ENCODE results near the gene NFATC1. TPM values are rescaled to one million over a fixed set of nuclear protein-coding genes. Genes with fewer than 3 reads are reported as not detected.

Gene NFATC1
- total RNA-seq, 1 donor from 2014 or later = 40.2 TPM

- intact Hi-C loops (cut with micrococcal nuclease) = loop anchor here (1.0 kb wide), 2 partner anchors 115 to 150 kb away; no protein-coding TSS in a partner anchor
These were observed 133.1 kb downstream of the NFATC1 start for GRCh38 chr18:79528846-79529245.

- intact Hi-C loops (cut with micrococcal nuclease) = no loop called here
These were observed 133.6 kb downstream of the NFATC1 start for GRCh38 chr18:79529296-79529695.

DNA sequence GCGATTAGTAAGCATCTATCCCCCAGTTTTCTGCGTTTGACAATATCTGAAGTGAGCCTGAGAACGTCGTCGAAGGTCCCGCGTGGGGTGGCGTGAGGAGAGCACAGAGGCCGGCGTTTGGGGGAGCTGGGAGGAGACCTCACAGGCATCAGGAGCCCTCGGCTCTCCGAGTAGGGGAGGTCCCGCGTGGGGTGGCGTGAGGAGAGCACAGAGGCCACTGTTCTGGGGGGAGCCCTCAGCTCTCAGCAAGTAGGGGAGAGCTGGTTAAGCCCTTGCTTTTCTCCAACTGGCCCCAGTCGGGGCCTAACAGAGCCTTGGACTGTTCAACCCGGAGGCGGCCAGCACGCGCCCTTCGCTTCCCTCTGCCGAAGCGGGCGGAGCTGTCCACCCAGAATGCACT, 134.3 kb downstream of the NFATC1 start:
- intact Hi-C loops (cut with micrococcal nuclease) = no loop called here

DNA sequence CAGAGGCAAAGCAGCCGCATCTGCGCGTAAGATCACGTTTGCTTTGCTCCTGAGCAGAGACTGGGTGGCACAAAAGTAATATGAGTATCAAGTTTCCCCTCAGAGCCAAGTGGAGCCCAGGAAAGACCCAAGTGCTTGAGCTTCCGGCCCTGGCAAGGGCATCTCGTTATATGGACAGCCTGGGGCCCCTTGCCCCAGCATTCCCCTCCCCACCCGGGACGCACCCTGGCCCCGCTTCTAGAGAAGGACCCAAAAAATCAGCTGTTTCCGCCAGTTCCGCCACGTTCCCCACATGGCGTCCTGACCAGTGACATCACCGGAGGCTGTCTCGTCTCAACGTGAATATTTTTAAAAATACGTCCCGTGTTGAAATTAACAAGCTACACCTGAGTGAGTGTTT, 135.1 kb downstream of the NFATC1 start:
- intact Hi-C loops (cut with micrococcal nuclease) = no loop called here

GRCh38 chr18:79531386-79531785, 135.7 kb downstream of the NFATC1 start:
- intact Hi-C loops (cut with micrococcal nuclease) = no loop called here

DNA sequence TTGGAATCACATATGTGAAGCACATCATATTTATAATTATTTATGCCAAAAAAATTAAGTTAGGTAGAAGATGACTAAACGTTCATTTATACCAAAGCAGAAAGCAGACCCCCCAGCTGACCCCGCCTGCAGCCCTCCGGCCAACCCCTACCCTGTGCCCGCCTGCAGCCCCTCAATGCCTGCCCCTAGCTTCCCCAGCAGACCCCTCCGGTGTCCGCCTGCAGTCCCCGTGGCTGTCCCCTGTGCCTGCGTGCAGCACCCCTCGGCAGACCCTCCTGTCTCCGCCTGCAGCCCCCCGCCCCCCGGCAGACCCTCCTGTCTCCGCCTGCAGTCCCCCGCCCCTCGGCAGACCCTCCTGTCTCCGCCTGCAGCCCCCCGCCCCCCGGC, 136.2 kb downstream of the NFATC1 start:
- intact Hi-C loops (cut with micrococcal nuclease) = no loop called here

- intact Hi-C loops (cut with micrococcal nuclease) = no loop called here
These were observed 136.7 kb downstream of the NFATC1 start for GRCh38 chr18:79532313-79533007.

- intact Hi-C loops (cut with micrococcal nuclease) = no loop called here
These were observed 137.4 kb downstream of the NFATC1 start for GRCh38 chr18:79533146-79533545.

- intact Hi-C loops (cut with micrococcal nuclease) = no loop called here
These were observed 137.9 kb downstream of the NFATC1 start for GRCh38 chr18:79533591-79533990.

DNA sequence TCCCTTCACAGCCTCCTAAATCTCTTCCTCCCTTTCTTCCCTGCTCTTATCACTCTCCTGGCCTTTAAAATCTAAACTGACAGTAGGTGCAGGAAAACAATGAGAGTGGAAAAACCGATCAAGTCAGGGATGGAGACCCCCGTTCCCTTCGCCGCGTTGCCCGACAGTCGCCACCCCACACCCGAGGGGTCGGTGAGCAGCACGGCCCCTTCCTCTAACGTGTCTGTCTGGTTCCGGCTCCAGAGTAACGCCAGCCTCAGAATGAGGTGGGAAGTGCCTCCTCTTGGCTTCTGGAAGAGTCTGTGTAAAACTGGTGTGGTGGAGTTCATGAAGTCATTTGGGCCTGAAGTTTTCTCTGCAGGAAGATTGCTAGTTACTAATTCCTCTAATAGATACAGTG, 138.6 kb downstream of the NFATC1 start:
- intact Hi-C loops (cut with micrococcal nuclease) = no loop called here

DNA sequence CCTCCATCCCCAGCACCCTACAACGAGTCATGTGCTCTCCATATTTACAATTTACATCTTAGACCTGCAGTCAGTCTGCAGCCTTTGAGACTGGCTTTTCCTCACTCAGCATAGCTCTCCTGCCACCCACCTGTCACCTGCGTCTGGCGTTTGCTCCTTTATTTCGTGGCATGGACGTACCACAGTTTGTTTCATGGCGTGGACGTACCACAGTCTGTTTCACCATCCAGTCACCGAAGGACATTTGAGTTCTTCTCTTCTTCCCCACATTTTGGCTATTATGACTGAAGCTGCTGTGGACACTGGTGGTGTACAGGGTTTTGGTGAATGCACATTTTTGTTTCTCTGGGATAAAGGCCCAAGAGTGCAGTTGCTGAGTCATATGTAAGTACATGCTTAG, 142.0 kb downstream of the NFATC1 start:
- intact Hi-C loops (cut with micrococcal nuclease) = no loop called here

DNA sequence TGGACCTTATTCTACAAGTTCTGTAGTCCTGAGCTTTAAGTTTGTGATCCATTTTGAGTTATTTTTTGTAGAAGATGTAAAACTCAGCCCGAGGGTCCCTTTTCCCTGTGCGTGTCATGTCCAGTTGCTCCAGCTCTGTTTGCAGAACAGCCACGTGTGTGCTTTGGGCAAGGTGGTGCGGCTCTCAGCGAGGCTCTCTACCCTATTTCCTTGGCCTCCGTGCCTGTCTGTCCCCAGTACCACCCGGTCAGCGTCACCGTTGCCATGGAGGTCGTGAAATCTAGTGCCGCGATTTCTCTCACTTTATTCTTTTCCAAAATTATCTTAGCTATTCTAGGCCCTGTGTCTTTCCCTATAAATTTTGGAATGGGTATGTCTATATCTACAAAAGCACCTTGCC, 142.9 kb downstream of the NFATC1 start:
- intact Hi-C loops (cut with micrococcal nuclease) = no loop called here

GRCh38 chr18:79540161-79540903, 144.6 kb downstream of the NFATC1 start:
- intact Hi-C loops (cut with micrococcal nuclease) = no loop called here

DNA sequence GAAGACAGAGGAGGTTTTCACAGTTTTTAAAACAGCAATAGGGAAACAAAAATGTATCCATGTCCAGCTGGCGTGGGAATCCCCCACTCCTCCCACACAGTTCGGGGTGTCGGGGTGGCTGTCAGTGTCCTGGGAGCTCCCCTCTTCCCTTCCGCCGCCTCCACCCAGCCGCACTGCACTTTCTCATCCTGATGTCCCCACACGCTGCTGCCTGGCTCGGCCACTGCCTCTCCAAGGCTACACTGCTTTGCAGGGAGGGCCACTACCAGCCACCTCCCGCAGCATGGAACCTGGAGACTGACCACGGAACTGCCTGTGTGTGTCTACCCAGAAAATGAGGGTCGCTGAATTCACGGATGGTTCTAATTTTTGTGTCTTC, 145.2 kb downstream of the NFATC1 start:
- intact Hi-C loops (cut with micrococcal nuclease) = no loop called here

DNA sequence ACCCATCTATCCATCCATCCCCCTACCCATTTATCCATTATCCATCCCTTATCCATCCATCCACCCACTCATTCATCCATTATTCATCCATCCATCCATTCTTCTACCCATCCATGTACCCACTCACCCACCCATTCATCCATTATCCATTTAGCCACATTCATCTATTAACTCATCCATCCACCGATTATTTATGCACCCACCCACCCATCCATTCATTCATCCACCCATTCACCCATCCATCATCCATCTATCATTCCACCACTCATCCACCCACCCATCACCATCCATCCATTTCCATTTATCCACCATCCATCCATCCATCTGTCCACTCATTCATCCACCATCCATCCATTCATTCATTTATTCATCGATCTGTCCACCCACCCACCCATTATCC, 146.5 kb downstream of the NFATC1 start:
- intact Hi-C loops (cut with micrococcal nuclease) = no loop called here

- intact Hi-C loops (cut with micrococcal nuclease) = no loop called here
These were observed 147.4 kb downstream of the NFATC1 start for GRCh38 chr18:79542876-79543750.

GRCh38 chr18:79543861-79544385, 148.2 kb downstream of the NFATC1 start:
- intact Hi-C loops (cut with micrococcal nuclease) = no loop called here

DNA sequence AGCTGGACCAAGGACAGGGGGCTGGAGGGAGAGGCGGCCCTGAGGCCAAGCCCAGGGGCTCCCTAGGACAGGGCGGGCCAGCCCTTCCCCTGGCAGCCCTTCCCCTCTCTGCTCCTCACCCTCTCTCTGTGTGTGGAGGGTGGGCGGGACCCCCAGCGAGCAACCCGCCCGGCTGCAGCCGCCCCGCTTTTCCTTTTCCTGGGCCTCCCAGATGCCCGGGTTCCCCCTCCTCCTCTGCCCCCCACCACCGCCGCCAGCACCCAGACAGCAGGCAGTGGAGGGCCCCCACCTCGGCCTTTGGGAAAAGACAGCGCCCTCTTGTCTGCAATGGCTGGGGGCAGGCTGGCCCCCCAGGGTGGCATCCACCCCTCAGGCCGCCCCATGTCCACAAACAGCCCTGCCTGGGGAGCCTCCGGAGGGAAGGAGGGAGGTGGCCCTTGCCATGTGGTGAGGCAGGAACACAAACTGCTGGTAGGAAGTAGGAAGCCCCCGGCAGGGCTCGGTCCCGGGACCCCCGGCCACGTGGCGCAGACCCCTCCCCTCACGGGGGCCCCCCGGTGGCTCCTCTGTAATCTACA, 148.7 kb downstream of the NFATC1 start:
- intact Hi-C loops (cut with micrococcal nuclease) = no loop called here

DNA sequence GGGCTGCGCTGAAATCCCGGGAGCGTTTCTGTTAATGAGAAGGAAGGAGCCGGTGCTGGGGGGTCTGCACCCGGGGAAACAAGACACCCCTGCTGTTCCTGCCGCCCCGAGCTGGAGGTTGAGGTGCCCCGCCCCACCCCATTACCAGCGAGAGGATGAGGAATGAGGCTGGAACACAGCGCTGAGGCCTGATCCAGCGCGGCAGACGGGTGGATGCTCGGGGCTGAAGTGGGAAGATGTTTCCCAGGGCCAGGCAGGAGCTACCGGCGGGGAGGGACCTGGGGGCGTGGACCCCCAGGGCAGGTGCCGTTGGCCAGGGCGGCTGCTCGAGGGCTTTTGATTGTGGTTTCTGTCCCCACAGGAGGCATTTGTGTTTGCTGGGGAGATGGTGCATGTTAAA, 149.5 kb downstream of the NFATC1 start:
- intact Hi-C loops (cut with micrococcal nuclease) = no loop called here

DNA sequence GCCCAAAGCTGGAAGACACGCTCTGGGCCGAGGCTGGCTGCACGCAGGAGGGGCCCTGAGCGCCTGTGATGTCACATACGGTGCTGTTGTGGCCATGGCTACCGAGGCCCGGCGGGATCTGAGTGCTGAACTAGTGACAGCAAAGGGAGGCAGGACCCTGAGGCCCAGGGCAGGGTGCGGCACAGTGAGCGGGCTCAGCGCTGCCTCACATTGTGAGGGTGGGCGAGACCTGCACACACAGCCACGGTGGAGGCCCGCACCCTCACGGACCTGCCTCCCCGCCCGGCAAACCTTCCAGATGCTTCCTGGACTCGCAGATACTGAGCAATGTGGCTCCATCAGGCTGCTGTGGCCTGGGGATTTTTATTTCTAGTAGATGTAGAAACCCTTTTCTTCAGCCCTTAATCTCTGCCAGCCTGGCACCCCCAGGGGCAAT, 150.0 kb downstream of the NFATC1 start:
- intact Hi-C loops (cut with micrococcal nuclease) = no loop called here

- intact Hi-C loops (cut with micrococcal nuclease) = no loop called here
These were observed 151.1 kb downstream of the NFATC1 start for GRCh38 chr18:79546781-79547272.
